ACC112 (cell line): ENCODE results near the gene ZNRF1.

Source experiments
- H2AFZ ChIP-seq: fragments of 200-600 bp; sonication (generic); one replicate; pipeline ENCODE4 v1.6.0; 2017; ENCODE audit warnings: antibody characterized with exemption, low read length; ENCODE audit not compliant: unreplicated experiment
- H3K27ac ChIP-seq: fragments of 200-600 bp; sonication (generic); 2 replicates; pipeline ENCODE4 v1.5.1; 2014; ENCODE audit warnings: low read depth, mild to moderate bottlenecking, antibody characterized with exemption, low read length, moderate library complexity
- H3K27me3 ChIP-seq: fragments of 200-600 bp; sonication (generic); 2 replicates; pipeline ENCODE4 v1.6.1; 2014; ENCODE audit warnings: mild to moderate bottlenecking, antibody characterized with exemption, low read length, moderate library complexity, mixed read lengths; ENCODE audit not compliant: insufficient read depth
- H3K36me3 ChIP-seq: fragments of 200-600 bp; sonication (generic); 2 replicates; pipeline ENCODE4 v1.6.1; 2016; ENCODE audit warnings: mild to moderate bottlenecking, antibody characterized with exemption, low read length, moderate library complexity, mixed read lengths; ENCODE audit not compliant: insufficient read depth
- H3K4me1 ChIP-seq: fragments of 200-600 bp; sonication (generic); one replicate; pipeline ENCODE4 v1.6.1; 2016; ENCODE audit warnings: low read length, mixed read lengths; ENCODE audit not compliant: insufficient read depth, unreplicated experiment, control insufficient read depth
- H3K4me3 ChIP-seq: fragments of 200-600 bp; sonication (generic); 2 replicates; pipeline ENCODE4 v1.5.1; 2014; ENCODE audit warnings: mild to moderate bottlenecking, low read depth, low read length
- H3K79me2 ChIP-seq: fragments of 200-600 bp; sonication (generic); one replicate; pipeline ENCODE4 v1.6.0; 2016; ENCODE audit warnings: low read length; ENCODE audit not compliant: control insufficient read depth, unreplicated experiment, insufficient read depth

ZNRF1 gene

DNA sequence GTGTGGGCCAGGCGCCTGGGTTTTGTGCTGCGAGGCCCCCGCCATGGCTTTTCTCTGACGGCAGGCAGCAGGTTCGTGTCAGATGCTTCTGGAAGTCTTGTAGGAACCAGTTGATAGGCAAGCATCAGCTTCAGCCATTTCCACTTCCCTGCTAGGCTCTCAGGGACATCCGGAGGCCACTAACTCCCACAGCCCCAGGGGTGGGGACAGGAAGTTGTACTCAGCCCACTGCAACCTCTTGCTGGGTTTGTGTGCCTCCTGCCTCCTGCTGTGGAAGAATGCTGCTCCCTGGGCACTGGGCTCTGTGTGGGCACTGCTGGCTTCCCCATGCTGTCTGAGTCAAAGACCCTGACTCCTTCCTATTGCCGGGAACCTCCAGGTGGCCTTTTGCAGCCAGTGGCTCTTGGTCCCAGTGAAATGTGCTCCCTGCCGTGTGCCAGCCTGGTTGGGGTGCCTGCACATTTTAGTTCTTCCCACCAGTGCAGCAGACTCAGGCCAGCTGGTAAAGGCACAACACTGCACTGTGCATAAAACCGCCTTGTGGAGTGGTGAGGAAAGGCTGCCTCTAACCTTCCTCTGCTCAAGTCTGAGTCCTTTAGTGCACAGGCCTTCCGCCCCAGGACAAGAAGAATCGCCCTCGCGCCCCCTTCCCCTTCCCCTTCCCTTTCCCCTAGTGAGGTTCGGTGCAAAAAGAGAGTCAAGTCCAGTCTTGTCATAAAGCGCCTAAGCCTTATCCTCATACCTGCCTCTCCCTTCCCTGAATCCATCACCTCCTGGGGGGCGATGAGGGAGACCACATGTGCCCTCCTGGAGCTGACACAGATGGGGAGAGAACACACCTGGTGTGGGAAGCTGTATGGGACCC lies 101.1 kb downstream of the ZNRF1 start:
- Histone ChIP-seq H3K27me3 (no peaks in the 10 kb centered on the region), H2AFZ (no peak overlapping the region), H3K4me1 (peaks cover 11% of the 10 kb centered on the region), H3K79me2 (no peaks in the 10 kb centered on the region), H3K4me3 (no peak overlapping the region), H3K27ac (no peak overlapping the region), H3K36me3 (peaks cover 3% of the 10 kb centered on the region)

DNA sequence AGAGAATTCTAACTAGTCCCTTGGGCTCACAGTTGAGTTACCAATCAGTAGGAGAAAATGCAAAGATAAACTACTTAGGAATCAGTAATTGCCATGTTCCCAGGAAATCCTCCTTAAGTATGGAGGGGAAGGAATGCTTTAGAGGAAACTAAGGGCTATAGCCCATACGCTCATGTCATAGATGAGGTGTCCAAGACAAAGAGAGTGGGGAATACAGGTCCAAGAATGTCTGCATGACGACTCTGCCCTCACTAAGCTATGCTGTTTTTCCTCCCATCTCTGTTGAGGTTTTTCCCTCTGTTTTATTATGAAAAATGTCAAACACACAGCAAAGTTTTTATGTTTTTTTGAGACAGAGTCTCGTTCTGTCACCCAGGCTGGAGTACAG lies 101.8 kb downstream of the ZNRF1 start:
- Histone ChIP-seq H3K4me3 (no peak overlapping the region), H3K4me1 (peaks cover 17% of the 10 kb centered on the region), H3K27ac (no peak overlapping the region), H3K27me3 (no peaks in the 10 kb centered on the region), H3K79me2 (no peaks in the 10 kb centered on the region), H2AFZ (no peak overlapping the region), H3K36me3 (peaks cover 3% of the 10 kb centered on the region)

DNA sequence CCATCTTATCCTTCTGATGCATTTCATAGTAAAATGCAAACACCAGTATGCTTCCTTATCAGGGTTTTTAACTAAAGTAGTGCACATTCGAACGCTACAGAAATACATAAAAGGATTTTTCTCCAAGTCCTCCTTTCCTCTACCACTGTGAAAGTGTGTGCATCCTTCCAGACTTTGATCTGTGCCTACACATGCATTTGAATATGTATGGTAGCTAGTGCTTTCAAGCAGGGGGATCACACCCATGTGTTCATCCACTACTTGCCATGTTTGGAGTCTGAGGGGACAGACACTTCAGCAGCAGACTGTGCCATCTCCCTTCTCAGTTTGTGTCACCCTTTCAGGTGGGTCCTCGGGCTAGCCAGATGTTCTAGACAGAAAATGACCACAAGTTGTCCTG lies 102.8 kb downstream of the ZNRF1 start:
- H2AFZ ChIP-seq: no peak overlapping the region
- no peak overlapping the region for H3K4me3 ChIP-seq
- H3K4me1 ChIP-seq: peaks cover 17% of the 10 kb centered on the region
- no peaks in the 10 kb centered on the region for H3K79me2 ChIP-seq
- H3K36me3 ChIP-seq: peaks cover 3% of the 10 kb centered on the region
- no peak overlapping the region for H3K27ac ChIP-seq
- H3K27me3 ChIP-seq: no peaks in the 10 kb centered on the region

DNA sequence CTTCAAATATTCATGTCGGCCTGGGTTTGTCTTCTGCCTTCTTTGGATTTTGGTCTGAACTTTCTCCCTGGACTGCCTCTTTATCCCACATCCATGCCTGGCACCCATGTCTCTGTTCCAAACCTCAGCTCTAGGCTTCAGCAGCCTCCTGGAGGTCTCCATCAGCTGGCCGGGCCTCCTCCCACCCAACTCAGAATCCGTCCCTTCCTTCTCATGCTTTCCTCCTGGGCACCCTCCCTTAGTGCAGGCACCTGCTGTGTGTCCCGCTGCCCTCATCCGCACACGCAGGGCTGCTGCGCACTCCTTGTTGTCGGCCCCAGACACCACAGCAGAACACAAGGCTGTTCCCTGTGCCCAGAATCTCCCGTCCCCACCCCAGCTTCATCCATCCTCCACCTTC lies 103.8 kb downstream of the ZNRF1 start:
- H3K79me2 ChIP-seq: no peaks in the 10 kb centered on the region
- no peak overlapping the region for H2AFZ ChIP-seq
- H3K27me3 ChIP-seq: no peaks in the 10 kb centered on the region
- H3K27ac ChIP-seq: no peak overlapping the region
- no peak overlapping the region for H3K4me3 ChIP-seq
- peaks cover 3% of the 10 kb centered on the region for H3K36me3 ChIP-seq
- peaks cover 21% of the 10 kb centered on the region for H3K4me1 ChIP-seq

DNA sequence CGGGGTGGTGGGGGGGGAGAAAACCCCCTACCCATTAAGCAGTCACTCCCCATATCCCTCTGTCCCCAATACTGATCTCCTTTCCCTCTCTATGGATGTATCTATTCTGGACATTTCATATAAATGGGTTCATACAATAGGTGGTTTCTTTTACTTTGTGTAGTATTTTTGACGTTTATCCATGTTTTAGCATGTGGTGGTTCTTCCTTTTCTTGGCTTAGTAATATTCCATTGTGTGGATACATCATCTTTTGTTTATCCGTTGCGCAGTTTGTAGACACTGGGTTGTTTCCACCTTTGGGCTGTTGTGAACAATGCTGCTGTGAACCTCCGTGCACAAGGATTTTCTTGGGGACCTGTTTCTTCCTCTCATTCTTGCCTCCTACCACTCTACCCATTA lies 105.2 kb downstream of the ZNRF1 start:
- no peaks in the 10 kb centered on the region for H3K79me2 ChIP-seq
- H3K27ac ChIP-seq: no peak overlapping the region
- peaks cover 3% of the 10 kb centered on the region for H3K36me3 ChIP-seq
- no peaks in the 10 kb centered on the region for H3K27me3 ChIP-seq
- H3K4me3 ChIP-seq: no peak overlapping the region
- H2AFZ ChIP-seq: no peak overlapping the region
- H3K4me1 ChIP-seq: peaks cover 32% of the 10 kb centered on the region

DNA sequence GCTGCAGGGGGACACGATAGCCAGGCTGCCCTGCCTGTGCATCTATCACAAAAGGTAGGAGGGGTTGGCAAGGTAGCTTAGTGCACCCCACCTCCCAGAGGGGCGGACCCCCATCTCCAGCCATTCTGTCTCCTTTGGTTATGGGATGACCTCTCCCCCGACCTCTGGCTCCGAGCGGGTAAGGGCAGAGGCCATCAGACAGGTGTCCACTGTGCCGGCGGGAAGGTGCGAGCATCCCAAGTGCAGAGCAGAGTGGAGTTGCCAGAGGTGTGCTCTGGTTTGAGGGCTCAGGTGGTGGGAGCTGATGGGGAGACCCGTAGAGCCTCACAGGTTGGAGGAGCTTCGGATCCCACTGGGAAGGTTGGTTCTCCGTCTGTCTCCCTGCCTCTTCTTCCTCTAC lies 106.0 kb downstream of the ZNRF1 start:
- no peak overlapping the region for H3K27ac ChIP-seq
- H2AFZ ChIP-seq: no peak overlapping the region
- H3K36me3 ChIP-seq: peaks cover 3% of the 10 kb centered on the region
- H3K4me1 ChIP-seq: peaks cover 32% of the 10 kb centered on the region
- no peak overlapping the region for H3K4me3 ChIP-seq
- no peaks in the 10 kb centered on the region for H3K79me2 ChIP-seq
- H3K27me3 ChIP-seq: no peaks in the 10 kb centered on the region

DNA sequence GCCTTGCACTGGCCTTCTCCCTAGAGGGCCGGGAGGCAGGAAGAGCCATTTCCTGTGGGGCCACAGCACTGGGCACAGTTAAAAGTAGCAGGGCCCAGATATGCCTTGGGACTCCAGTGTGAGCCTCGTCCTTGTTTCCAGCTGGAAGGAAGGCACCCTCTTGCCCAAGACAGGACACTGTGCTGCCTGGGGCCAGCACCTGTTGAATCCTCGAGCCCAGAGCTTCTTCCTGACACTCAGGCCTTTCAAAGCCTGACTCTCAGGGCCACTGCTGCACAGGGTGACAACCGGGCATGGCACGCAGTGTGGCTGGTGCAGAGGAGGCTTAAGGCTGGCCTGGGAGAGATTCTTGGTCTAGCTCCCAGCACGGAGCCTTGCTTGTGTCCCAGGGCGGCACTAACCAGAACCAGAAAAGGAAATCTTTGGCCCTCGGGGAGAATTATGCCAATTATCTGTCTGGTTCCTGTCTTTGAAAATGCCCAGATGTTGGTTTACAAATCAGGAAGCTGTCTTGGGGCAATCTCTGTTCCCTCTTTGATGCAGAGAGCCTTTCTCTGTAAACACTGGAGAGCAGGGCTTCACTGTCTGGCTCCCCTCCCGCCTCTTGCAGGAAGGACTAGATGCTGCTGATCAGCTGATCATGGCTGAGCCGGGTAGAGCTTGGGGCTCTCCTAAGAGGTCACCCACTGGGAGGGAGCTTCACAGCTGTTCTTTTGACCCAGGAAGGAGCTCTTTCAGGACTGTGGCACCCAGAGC lies 106.7 kb downstream of the ZNRF1 start:
- H3K79me2 ChIP-seq: no peaks in the 10 kb centered on the region
- H3K27ac ChIP-seq: no peak overlapping the region
- peaks cover 36% of the 10 kb centered on the region for H3K4me1 ChIP-seq
- H2AFZ ChIP-seq: no peak overlapping the region
- H3K27me3 ChIP-seq: no peaks in the 10 kb centered on the region
- peaks cover 3% of the 10 kb centered on the region for H3K36me3 ChIP-seq
- H3K4me3 ChIP-seq: no peak overlapping the region

DNA sequence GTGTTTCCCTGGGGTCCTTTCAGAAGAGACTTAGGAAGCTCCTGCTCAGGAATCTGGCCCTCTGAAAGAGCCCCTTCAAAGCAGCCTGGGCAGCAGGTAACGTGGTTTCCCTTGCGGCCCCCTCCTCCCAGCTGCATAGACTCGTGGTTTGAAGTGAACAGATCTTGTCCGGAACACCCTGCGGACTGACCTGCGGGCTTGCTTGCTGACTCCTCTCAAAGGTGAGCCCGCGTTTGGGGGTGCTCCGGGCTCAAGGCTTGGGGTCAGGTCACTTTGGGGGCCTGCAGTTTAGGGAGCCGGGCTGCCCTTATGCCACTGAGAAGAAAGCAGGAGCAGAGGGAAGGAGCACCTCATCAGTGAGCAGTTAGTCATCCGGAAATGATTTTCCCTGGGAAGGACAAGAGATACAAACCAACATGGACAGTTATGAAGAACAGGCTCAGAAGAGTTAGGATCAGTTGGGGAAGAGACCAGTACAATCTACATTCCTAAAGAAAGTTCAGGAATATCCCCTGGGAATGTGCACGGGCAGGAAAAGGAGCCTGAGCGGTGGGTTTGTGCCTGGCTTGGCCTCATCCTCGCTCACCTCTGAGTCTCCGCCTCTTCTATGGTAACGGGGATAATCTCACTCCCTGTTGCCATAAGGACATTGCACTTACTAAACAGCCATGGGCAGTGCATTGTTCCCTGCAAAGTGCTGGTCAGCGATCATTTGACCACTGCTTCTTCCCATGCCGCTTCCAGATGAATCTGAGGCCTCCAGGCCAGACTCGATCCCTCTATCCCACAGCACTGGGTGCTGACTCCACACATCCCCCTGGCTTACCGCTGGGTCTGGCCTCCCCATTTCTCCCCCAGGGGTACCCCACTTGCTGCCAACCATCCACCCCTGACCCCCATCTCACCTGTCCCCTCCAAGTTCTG lies 107.8 kb downstream of the ZNRF1 start:
- Histone ChIP-seq H2AFZ (no peak overlapping the region), H3K27ac (no peak overlapping the region), H3K79me2 (no peaks in the 10 kb centered on the region)

DNA sequence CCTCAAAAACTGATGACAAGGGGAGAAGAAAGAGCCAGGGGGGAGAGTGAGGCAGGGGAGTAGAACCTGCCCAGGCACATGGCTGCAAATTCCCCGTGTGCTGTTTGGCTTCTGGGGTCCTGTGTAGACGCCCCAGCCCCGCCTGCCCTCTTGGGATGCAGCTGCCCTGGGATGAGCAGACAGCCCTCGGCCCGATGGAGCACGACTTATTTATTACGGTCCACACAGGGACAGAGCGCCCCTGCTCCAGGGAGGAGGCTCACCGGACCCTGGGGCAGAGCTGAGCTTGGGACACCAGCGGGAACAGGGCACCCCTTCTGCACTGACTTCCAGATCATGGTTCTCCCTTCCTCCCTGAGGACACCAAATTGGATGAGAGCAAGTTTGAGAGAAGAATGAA lies 108.7 kb downstream of the ZNRF1 start:
- Histone ChIP-seq H3K36me3 (peaks cover 3% of the 10 kb centered on the region), H3K79me2 (no peaks in the 10 kb centered on the region), H2AFZ (no peak overlapping the region), H3K27me3 (no peaks in the 10 kb centered on the region), H3K4me1 (peaks cover 44% of the 10 kb centered on the region), H3K4me3 (no peak overlapping the region), H3K27ac (no peak overlapping the region)

More for the DNA sequence above, 107.8 kb downstream of the ZNRF1 start:
- peaks cover 3% of the 10 kb centered on the region for H3K36me3 ChIP-seq
- no peak overlapping the region for H3K4me3 ChIP-seq
- H3K27me3 ChIP-seq: no peaks in the 10 kb centered on the region
- peaks cover 43% of the 10 kb centered on the region for H3K4me1 ChIP-seq
